Hematopoietic multipotent progenitor cell treated with erythropoietin and hydrocortisone succinate and interleukin-3 and kit ligand, for 4 days (in vitro differentiated cells): ENCODE data around the gene TFPI.
"Not testable (repeated sequence)": the region's sequence is repeated elsewhere in the genome, so short reads cannot be mapped to it uniquely, and the experiment has no call there.

ENCODE experiments used
- DNase-seq: peaks from one replicate; pipeline ENCODE4 v3.0.0-alpha.2; 2015

Gene TFPI

GRCh38 chr2:187527262-187527661, 27.0 kb downstream of the TFPI start:
- DNase-seq, result no peak

DNA sequence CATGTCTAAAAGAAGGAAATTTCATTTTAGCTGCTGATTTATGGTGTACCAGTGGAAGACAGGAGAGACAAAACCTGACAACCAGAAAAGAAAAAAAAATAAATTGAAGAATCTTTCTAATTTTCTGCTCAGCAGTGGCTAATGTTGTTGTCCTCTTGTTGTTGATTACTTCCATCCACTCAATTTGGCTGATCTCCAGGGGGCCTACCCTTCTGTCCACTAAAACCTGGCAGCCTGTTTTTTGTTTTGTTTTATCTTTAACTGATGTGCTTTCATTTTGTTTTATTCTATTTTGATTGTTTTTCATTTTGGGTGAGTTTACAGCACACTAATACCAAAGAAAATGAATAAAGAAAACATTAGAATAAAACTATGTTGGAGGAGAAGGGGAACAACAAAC, 27.4 kb downstream of the TFPI start:
- no peak for DNase-seq

DNA sequence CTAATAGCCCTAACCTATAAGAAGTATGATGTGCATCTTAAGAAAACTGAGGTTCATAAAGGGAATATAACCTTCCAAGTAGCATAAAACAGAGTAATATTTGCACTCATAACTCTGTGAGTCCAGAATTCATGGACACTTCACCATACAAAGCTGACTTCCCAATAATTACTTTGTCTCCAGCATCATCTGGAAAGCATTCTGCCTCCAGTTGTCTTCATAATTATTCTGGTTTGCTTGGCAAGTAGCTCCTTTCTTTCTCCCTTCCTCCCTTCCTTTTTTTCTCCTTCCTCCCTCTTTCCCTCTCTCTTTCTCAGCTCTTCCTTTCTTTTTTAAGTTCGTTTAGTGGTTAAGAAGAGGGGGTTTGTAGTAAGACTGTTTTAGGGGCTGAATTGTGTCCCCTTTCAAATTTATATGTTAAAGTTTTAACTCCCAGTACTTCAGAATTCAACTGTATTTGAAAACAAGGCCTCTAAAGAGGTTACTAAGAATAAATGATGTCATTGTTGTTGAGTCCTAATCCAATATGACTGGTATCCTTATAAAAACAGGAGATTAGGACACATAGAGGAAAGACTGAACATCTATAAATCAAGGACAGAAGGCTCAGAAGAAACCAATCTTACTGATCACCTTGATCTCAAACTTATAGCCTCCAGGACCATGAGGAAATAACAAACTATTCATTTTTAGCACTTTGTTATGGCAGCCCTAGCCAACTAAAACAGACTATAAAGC, 28.9 kb downstream of the TFPI start:
- no peak for DNase-seq

- no peak for DNase-seq
Observed at GRCh38 chr2:187523325-187523724, 30.9 kb downstream of the TFPI start.

GRCh38 chr2:187520121-187520624, 34.1 kb downstream of the TFPI start:
- DNase-seq, result no peak

- DNase-seq, result no peak
Observed at GRCh38 chr2:187519419-187520120, 34.7 kb downstream of the TFPI start.

- DNase-seq, result not testable (repeated sequence)
Observed at GRCh38 chr2:187517750-187518361, 36.4 kb downstream of the TFPI start.

GRCh38 chr2:187516630-187517510, 37.4 kb downstream of the TFPI start:
- DNase-seq, result peak; percentile 41

DNA sequence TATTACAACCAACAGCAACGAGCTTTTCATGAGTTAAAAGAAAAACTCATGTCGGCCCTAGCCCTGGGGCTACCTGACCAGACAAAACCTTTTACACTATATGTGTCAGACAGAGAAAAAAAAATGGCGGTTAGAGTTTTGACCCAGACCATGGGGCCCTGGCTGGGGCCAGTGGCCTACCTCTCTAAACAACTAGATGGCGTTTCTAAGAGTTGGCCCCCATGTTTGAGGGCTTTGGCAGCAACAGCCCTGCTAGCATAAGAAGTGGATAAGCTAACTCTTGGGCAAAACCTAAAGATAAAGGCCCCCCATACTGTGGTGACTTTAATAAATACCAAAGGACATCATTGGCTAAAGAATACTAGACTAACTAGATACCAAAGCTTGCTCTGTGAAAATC, 39.3 kb downstream of the TFPI start:
- no peak for DNase-seq

DNA sequence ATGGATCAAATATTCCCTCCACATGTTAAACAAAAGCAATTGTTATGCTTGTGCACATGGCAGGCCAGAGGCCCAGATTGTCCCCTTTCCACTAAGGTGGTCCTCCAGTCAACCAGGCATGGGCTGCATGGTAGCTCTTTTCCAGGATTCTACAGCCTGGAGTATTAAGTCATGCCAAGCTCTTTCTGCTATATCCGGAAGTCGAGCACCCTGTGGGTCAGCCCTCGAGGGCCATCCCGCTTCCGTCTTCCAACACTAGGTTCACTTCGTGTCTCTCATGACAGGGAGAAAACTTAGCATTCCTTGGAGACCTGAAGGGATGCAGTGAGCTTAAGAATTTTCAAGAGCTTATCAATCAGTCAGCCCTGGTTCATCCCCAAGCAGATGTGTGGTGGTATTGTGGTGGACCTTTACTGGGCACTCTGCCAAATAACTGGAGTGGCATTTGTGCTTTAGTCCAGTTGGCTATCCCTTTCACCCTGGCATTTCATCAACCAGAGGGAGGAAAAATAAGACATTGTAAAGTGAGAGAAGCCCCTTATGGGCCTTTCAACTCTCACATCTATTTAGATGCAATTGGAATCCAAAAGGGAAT, 39.9 kb downstream of the TFPI start:
- DNase-seq, result not testable (repeated sequence)

DNA sequence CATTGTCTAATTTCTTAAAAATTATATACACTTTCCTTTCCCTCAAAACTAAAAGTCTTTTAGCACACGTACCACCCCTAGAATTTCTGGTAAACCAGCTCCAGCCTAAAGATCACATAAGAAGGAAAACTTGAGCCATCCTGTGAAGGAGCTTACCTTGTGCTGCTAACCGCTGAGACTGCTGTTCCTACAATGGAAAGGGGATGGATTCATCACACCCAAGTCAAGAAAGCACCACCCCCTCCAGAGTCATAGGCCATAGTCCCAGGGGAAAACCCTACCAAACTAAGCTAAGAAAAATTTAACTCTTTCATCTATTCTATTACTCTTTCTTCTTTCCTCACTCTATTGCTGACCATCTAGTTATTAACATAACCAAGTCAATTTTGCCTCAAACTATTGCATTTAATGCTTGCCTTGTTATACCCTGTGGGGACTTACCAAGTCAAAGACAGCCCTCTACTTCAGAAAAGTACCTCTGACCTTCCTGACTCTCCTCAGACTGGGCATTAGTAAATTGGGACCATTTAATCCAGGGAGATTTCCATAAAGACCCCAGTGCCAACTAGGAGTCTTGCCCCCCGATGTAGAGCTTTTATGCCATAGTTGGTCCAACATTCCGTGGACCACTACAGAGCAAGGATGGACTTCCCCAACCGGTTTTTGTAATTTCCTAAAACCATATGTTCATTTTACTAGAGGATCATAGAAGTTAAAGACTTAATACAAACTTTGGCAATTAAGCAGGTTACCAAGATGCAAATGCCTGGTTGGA, 40.6 kb downstream of the TFPI start:
- DNase-seq, result not testable (repeated sequence)

GRCh38 chr2:187511356-187512315, 42.6 kb downstream of the TFPI start:
- no peak for DNase-seq

GRCh38 chr2:187510419-187511355, 43.5 kb downstream of the TFPI start:
- not testable (repeated sequence) for DNase-seq

DNA sequence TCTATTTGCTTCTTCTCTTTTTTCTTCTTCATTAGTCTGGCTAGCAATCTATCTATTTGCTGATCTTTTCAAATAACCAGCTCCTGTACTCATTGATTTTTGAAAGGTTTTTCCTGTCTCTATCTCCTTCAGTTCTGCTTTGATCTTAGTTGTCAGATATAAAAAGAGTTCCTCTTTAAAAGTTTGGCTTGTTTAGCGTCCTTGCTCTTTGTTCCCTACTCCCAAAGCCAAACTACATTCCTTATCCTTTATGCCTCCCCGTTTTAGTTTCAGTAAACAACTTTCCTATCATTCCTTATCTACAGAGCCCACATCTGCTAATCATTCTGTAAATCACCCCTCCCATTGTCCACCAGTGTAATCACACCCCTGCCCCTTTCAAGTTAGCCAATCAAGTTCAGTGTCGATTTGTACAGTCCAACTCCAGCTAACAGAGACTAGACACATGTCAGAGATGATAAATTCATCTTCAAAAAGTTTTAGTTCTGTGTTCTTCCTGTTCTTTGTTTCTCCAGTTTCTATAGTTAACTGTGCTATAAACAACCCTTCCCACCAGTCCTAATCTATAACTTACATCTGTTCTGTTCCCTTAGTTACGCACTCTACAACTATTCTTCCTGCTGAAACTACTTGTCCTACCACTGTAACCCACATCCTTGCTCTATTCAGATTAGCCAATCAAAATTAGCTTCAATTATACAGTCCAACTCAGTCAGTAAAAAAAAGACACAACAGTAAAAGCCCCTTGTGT, 44.4 kb downstream of the TFPI start:
- peak; percentile 82 for DNase-seq

- DNase-seq, result no peak
Observed at GRCh38 chr2:187506416-187506815, 47.8 kb downstream of the TFPI start.

- DNase-seq, result peak; percentile 13
Observed at GRCh38 chr2:187505065-187505672, 49.1 kb downstream of the TFPI start.

DNA sequence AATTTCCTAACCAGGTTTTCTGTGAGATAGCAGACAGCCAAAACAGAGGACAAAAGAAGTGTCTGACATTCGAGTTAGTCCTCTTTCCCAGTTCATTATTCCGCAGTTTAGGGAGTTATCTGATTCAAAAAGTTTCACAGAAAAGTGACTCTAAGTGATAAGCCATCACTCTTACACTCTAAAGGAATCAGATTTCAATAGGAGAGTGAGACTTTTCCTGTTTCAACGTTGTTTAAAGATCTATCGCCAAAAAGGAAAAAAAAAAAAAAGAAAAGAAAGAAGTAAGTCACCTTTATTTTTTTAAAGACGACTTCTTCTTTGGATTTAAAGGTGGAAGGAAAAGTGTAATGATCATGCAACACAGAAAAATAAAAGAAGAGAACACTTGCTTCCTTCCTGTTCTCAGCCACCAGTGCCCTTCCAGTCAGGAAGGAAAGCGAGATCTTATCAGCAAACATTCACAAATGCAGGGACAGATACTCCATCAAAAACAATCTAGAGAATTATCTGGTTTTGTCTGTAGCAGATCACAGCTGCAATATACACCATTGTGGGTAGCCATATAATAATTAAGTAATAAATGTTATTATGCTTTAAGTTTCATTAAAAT, 49.8 kb downstream of the TFPI start:
- peak; percentile 22 for DNase-seq
